GM19467 (cell line): ENCODE data around the gene GARS1.

ENCODE experiments used
- ATAC-seq: cut with Tn5 transposase; IDR thresholded peaks from one replicate; pipeline ENCODE4 v1.9.1; 2021; ENCODE audit warnings: mild to moderate bottlenecking, moderate library complexity; ENCODE audit not compliant: unreplicated experiment

GARS1 gene

GRCh38 chr7:30678805-30679204, 84.1 kb downstream of the GARS1 start:
- ATAC-seq: no peak

DNA sequence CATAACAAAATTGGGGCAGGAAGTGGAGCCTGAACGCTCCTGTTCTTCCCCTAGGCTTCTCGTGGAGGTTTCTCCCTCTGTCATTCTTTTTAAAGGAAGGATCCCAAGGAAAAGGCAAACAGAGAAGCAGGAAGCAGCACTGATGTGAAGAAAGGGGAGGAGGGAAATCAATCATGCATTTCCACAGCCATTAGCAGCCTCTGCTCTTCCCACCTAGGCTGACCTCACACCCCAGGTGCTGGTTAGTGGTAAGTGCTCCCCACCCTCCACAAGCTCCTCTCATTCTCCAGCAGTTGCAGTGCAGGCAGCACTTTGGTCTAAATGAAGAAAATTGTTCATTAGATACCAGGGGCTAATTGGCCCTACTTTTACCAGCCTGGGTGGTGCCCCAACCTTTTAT, 85.0 kb downstream of the GARS1 start:
- no peak for ATAC-seq

DNA sequence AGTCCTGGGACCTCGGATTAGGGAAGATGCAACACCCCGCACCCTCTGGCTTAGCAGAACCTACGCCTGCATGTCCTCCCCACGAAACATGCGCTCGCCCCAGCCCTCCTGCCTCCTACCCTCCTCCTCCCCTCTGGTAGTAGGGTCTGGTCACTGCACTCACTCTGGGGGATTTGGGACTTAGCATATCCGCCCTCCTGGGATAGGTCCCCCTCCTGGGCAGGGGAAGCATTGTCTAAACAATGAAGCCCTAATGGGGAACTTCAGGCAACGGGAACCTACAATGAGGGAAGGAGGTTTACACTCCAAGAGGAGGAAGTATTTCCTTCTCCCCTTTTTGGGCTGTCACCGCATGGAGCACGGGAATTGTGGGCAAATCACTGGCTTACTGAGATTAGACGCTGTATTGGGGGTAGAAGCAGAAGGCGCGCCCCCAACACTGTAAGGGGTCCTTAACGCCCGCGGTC, 86.7 kb downstream of the GARS1 start:
- no peak for ATAC-seq

DNA sequence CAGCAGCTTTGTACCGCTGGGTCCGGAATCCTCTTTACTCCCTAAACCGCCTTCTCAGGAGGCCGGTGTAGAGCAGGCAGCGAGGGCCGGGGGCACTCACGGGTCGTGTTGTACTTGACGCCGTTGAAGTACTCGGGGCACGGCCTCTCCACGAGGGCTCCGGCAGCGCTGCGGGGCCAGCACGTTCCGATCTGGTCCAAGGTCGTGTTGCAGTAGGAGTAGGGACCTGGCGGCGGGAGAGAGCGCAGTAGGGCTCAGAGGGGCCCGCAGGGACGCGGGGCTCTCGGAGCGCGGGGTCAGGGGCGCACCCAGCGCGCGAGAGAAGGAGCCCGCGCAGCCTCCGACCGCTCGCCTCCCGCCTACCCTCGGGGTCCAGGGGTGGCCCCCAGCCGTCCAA, 87.1 kb downstream of the GARS1 start:
- no peak for ATAC-seq

GRCh38 chr7:30682212-30683083, 87.8 kb downstream of the GARS1 start, which contains the start of gene CRHR2:
CRHR2 (minus strand) TSS chr7:30682456; CDS start chr7:30682280, 176 bp downstream.
- no peak for ATAC-seq

- ATAC-seq: no peak
These were observed 88.6 kb downstream of the GARS1 start for GRCh38 chr7:30683306-30683705.
